ENCODE measurements around the gene CDHR1.
A peak's percentile ranks its signal among the peaks of the same experiment; 100 is the strongest.

Gene CDHR1

DNA sequence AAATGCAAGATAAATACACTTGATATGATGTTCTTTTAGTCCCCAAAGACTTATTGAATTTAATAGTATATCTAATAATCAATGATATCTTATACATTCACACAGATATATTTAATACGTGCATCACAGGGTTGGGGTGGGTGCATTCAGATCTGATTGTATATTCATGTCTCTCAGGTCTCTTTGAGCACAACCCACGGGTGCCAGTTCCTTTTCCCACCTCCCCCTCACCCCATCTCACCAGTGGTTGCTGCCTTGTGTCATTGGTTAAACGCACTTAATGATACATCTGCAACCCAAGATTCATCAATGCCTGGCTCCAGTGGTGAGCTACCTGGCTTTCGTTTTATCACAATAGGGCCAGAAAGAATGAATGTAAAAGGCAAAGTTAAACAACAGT, 40.8 kb downstream of the CDHR1 start:
- no peak for DNase-seq

DNA sequence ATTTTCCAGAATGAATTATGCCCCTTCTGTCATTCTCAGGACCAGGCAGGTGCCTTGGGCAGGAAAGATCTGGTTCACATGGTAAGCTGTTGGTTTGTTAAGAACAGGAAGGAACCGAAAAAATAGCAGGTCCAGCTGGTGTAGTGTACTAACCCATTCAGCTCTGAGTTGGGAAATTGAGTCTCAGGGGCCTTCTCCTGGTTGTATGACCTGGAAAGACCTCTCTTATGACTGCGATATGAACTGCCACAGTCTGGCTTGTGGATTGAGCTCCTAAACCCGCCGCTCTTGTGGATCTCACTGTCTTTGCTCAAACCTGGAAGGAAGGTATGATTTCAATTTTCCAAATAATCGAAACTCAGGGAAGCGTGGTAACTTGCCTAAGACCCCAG, 42.5 kb downstream of the CDHR1 start:
- no peak for DNase-seq

DNA sequence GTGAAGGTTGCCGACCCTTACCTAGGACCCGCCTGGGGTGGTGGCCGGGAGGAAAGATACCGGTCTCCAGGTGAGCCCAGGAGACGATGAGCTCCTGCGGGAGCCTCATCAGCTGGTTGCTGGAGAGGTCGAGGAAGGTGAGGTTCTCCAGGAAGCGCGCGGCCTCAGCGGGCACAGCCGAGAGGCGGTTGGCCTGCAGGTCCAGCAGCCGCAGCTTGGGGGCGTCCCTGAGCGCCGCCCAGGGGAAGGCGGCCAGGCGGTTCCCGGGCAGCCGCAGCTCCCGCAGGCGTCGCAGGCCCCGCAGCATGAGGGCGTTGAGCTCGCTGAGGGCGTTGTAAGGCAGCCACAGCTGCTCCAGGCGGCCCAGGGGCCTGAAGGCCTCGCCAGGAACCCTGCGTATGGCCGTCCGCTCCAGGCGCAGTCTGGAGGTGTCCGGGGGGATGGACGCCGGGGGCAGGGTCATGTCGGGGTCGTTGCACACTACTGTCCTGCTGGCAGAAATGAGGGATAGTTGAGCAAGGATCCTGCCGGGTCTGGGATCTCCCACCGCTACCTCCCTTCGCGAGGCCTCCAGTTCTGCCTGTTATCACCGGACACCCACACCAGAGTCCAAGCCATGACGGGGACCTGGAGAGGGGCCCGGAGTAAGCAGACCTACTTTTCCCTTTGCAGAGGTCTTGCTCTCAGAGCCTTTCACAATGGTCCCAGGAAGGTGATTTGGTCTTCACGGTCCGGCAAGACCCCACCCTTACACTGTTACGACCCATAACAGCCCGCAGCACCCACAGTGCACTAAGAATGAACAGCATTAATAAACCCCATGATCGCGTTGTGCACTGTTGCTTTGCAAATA, 43.1 kb downstream of the CDHR1 start:
- no peak for DNase-seq

DNA sequence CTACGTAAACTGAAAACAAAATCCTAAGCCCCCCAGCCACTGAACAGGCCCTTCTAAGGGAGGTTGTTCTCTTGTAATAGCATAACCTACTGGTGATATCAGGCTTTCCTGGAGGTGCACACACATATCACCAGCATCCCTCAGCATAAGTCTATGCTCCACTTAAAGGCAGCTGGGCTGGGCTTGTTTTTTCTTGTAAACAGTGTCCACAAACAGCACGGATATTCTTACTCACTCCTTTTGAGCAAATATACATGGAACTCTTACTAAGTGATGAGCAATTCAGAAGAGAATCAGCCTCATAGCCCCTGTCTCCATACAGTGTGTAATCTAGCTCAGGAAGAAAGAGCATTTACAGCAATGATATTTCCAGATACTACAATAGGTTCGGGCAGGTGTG, 44.6 kb downstream of the CDHR1 start:
- no peak for DNase-seq

GRCh38 chr10:84241185-84241790, 47.0 kb downstream of the CDHR1 start, which contains the start of gene LRIT1:
Gene LRIT1, minus strand, starts transcription at chr10:84241546. Its CDS starts 107 bp downstream, at chr10:84241439.
- DNase-seq = no peak

- no peak for DNase-seq
Measured at GRCh38 chr10:84243759-84244158, 49.4 kb downstream of the CDHR1 start.

DNA sequence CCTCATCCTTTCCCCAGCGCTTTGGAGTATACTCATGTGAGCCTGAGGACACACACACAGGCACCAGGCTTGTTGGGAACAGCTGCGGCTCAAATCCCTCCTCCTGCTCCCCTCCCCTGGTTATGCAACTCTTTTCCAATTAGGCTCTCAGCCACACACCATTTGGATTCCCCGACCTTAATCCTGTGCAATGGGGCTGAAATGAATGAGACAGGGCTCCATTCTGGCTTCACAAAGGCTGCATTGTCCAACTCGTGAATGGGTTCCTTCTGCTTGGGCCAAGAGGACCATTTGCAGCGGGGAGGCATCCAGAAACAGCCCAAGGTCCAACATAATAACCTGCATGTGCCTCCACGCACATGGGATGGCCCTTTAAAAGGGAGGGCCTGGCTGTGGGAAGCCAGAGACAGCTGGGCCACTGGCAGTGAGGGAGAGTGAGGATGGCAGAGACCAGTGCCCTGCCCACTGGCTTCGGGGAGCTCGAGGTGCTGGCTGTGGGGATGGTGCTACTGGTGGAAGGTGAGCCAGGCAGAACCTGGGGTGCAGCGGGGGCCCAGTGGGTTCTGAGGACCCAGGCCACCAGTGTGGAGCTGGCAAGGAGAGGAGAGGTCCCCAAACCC, 50.4 kb downstream of the CDHR1 start, which contains the start of gene RGR:
Gene RGR, plus strand, starts transcription at position 403 of the 620 bp plus-strand sequence. Its CDS starts 38 bp downstream, at position 441.
- DNase-seq = peak; percentile 95 to 97

GRCh38 chr10:84247496-84247895, 53.2 kb downstream of the CDHR1 start:
- DNase-seq = no peak

DNA sequence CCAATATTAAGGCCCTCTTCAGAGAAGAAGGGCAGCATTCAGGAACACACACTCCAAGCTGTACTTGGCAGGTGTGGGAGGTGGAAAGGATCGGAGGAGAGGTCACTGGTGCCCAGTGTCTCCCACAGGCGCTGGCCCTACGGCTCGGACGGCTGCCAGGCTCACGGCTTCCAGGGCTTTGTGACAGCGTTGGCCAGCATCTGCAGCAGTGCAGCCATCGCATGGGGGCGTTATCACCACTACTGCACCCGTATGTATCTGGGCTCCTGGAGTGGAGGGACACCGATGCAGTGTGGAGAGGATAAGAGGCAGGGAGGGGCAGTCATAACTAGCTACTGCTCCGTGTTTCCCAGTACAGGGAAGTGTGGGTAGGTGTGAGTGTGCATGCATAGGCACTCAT, 54.5 kb downstream of the CDHR1 start:
- no peak for DNase-seq

DNA sequence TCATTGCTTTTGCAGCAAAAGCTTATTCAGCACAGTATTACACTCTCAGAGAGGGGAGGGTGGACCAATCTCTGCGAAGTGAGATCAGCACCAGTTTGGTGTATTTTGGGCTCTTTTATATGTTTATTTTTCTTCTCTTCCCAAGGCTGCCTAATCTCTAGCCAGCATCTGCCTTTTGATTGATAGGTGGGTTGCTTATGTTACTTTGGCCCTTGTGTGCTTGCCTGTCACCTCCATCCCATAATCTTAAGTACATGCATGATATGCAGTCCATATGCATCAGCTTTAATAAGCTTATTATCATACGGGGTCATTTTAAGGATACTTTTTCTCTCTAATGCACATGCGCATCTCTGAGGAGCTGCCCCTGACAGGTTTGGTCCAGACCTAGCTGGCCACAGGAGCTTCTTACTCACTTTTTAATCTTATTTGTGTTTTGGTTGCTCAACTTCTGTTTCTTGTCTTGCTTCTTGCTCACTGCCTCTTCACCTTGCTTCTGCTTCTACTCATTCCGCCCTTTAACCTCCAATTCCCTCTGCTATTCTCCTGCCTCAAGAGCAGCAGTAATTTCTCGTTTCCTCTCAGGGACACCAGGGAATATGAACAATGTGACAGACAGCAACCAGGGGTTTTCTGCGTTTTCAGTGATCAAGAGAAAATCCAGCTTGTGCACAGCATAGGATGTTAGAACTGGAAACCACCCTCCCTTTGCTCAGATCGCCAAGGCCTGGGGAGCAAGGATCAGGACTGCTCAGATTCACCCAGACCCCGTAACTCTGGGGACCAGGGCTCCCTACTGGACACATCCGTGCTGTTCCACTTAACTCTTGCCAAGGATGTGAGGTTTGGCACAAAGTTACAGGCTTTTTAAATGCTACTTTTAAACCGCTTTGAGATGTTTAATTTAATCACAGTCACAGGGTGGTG, 60.5 kb downstream of the CDHR1 start:
- no peak for DNase-seq

- DNase-seq = peak in 1 of 2 donors; percentile 63
Measured at GRCh38 chr10:84256510-84257342, 62.4 kb downstream of the CDHR1 start.

GRCh38 chr10:84257343-84258020, 63.1 kb downstream of the CDHR1 start:
- DNase-seq = no peak

DNA sequence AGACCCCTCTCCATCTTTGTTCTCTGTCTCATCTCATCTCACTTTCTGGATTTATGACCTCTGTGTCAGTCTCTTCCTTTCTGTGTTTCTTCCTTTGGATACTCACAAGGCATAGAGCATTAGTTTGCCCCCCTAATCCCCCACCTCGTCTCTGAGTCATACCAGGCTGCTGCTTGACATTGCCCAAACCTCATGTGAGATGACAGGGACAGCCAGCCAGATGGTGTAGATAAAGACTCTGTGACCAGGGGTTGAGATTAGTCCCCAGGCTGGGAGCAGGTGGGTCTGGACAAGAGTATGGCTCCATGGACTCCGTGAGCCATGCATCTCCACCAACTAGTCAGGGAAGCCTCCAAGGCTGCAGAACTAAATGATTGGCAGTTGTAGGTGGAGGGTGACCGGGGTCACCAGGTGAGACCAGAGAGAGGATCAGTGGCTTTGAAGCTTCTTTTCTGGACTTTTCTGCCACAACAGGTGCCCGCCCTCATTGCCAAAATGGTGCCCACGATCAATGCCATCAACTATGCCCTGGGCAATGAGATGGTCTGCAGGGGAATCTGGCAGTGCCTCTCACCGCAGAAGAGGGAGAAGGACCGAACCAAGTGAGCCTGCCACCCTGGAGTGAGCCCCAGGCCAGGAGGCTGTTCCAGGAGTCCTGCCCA, 63.8 kb downstream of the CDHR1 start:
- no peak for DNase-seq

DNA sequence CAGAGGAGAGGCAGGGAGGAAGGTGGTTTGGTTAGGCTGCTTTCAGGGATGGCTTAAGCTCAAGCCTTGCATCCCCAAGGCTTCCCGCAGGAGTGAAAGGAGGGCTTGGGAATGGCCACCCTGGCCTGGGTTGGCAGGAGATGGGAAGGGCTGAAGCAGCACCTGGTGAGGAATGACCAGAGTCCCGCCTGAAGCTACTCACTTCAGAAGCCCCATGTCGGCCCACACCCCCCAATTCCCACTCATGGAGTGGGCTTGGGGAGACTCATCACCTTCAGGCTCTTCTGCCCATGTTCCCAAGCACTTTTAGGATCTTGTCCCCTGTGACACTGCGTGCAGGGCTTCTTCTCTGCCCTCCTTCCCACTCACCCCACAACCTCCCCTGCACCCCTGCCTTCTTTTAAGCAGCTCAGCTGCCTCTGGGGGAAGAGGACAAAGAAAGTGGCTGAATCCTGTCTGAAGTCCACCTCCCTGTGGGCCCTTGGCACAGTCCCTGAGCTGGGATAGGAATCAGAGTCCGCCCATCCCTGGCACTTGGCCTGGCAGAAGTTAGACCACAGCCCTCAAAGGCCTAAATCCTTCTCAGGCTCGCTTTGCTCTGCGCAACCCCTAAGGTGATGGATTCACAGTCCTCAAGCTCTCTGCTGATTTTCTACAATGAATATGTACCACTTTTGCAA, 67.0 kb downstream of the CDHR1 start:
- no peak for DNase-seq

GRCh38 chr10:84262190-84262956, 68.0 kb downstream of the CDHR1 start:
- no peak for DNase-seq

GRCh38 chr10:84263716-84264115, 69.4 kb downstream of the CDHR1 start:
- no peak for DNase-seq

GRCh38 chr10:84264611-84265141, 70.3 kb downstream of the CDHR1 start:
- peak; percentile 49 to 63 for DNase-seq

DNA sequence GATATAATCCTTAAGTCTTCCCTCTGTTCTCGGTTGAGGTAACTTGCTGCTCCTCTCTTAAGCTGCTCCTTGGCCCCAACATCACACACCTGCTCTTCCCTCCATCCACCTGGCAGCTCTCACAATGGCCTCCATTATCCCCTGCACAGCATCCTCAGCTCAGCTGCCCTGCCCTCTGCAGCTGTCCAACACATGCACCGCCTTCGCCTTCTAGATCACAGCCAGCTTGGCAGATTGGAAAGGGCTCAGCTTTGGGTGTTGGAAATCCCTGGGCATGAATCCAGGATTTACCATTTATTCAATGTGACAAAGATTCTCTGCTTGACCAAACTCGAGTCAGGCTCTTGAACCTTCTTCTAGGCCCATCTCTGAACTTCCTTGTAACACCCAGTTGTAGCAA, 71.1 kb downstream of the CDHR1 start:
- no peak for DNase-seq
